Erythroblast (primary cell): ENCODE results near the gene NUDT6.
"Not testable (repeated sequence)": the region's sequence is repeated elsewhere in the genome, so short reads cannot be mapped to it uniquely, and the experiment has no call there.

Experiments used
- DNase-seq, 2 experiments: peaks; one replicate each; lab custom pipeline; 2025; lab: John Stamatoyannopoulos, UW
- GATA1 ChIP-seq: IDR thresholded peaks from 2 replicates; pipeline ENCODE4 v1.6.1; 2011; ENCODE audit warnings: low read depth, mild to moderate bottlenecking, control low read depth, low read length, moderate library complexity
- POLR2A ChIP-seq: IDR thresholded peaks from 2 replicates; pipeline ENCODE4 v1.6.1; 2011; ENCODE audit warnings: mild to moderate bottlenecking, low read length

The NUDT6 gene

GRCh38 chr4:122845760-122846159, 76.6 kb downstream of the NUDT6 start:
- TF ChIP-seq POLR2A (no peak), GATA1 (no peak)
- DNase-seq, result no peak

DNA sequence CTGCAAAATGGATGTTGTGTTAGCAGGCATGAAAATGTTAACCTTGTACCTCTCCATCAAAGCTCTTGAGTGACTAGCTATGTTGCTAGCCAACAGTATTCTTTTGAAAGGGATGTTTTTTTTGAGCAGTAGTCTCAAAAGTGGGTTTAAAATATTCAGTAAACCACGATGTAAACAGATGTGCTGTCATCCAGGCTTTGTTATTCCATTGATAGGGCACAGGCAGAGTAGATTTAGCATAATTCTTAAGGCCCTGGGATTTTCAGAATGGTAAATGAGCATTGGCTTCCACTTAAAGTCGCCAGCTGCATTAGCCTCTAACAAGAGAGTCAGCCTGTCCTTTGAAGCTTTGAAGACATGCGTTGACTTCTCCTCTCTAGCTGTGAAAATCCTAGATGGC, 77.3 kb downstream of the NUDT6 start:
- DNase-seq, result no peak
- TF ChIP-seq GATA1 (no peak), POLR2A (no peak)

DNA sequence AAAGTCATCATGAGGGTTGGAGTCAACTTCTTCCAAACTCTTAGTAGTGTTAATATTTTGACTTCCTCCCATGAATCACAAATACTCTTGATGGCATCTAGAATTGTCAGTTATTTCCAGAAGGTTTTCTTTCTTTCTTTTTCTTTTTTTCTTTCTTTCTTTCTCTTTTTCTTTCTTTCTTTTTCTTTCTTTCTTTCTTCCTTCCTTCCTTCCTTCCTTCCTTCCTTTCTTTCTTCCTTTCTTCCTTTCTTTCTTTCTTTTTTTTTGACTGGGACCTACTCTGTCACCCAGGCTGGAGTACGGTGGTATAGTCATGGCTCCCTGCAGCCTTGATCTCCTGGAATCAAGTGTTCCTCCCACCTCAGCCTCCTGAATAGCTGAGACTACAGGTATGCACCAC, 78.0 kb downstream of the NUDT6 start:
- DNase-seq, result not testable (repeated sequence)

- DNase-seq, result no peak
- TF ChIP-seq POLR2A (no peak), GATA1 (no peak)
These were observed 79.3 kb downstream of the NUDT6 start for GRCh38 chr4:122842984-122843531.
